ENCODE data around the gene TMEM151B. TPM values are rescaled to one million over a fixed set of nuclear protein-coding genes. Genes with fewer than 3 reads are reported as not detected.

TMEM151B gene
- total and polyA plus RNA-seq, 2 of the 13 experiments (the other 11 are each of a cell fraction or from before 2014, with no cell fraction given) = not detected

- peaks cover 45 to 71% of the 10 kb centered on the region in 2 experiments for H3K36me3 ChIP-seq (replicated peaks in 1 of 2; ENCODE audit: control insufficient read depth in 1 of 2, insufficient read depth in 2 of 2, low read length in 2 of 2)
- H3K9me3 ChIP-seq (ENCODE audit: low read length) = no peaks in the 10 kb centered on the region
- ChIA-PET CTCF (ENCODE audit: low intra/inter-chr PET ratio, low total read pairs) (no interaction called here), POLR2A (interaction anchor here (0.6 kb wide), 1 partner anchor 27 kb away, joined by 3 read pairs; no protein-coding TSS in a partner anchor)
- peaks cover 95% of the 10 kb centered on the region for H4K20me1 ChIP-seq (ENCODE audit: insufficient read depth, low read length)
- WGBS (ENCODE audit: low lambda C conversion rate) = 95% methylated on average over 14 of the region's 14 CpGs
- peaks cover 83% of the 10 kb centered on the region for H3K4me1 ChIP-seq (ENCODE audit: insufficient read depth, low read length)
- ATAC-seq = no peak
- no peaks in the 10 kb centered on the region; a peak in 1 of 5 replicates for H3K27me3 ChIP-seq (ENCODE audit: control insufficient read depth in 1 of 2, insufficient read depth in 2 of 2, low read length in 2 of 2)
- intact Hi-C loops (cut with micrococcal nuclease; ENCODE audit: unreplicated experiment) = loop anchor here (5.0 kb wide), 1 partner anchor 155 kb away; no protein-coding TSS in a partner anchor
- in situ Hi-C loops (cut with HindIII; ENCODE audit: extremely low pct_ligation_motif_present, low pct_unique_long_range_greater_than_20kb) = no loop called here
- H2AFZ ChIP-seq (ENCODE audit: low read length) = no peak overlapping the region
- no peak overlapping the region for H3K27ac ChIP-seq (ENCODE audit: extremely low read length, insufficient read depth, low read length)
- H3K79me2 ChIP-seq (ENCODE audit: insufficient read depth, low read length) = peaks cover 65% of the 10 kb centered on the region
- no peak overlapping the region for H3K9ac ChIP-seq (ENCODE audit: insufficient read depth, low read depth, low read length)
- H3K4me2 ChIP-seq (ENCODE audit: low read depth, low read length) = no peak overlapping the region
- no peak overlapping the region for H3K4me3 ChIP-seq (replicated peaks in 1 of 3; ENCODE audit: insufficient read depth in 1 of 3, low read depth in 2 of 3, low read length in 3 of 3)
- DNase-seq (ENCODE audit: low spot score) = no peak
- no peak for FAIRE-seq
- BruUV-seq (replicated peaks) = no TSS peak
- peak; percentile 37; the same call in 1 of the 2 replicates for TF ChIP-seq POLR2G (IDR thresholded peaks at IDR 0.05; ENCODE audit: low read depth, low read length)
- TF ChIP-seq CBFB (CRISPR knock-in tag; IDR thresholded peaks at IDR 0.05) = no peak
- no peak for TF ChIP-seq JUNB (CRISPR knock-in tag; IDR thresholded peaks at IDR 0.05; ENCODE audit: borderline replicate concordance)
- TF ChIP-seq ZNF124 (CRISPR knock-in tag; IDR thresholded peaks at IDR 0.05) = no peak
- TF ChIP-seq ZBTB33 (CRISPR knock-in tag; IDR thresholded peaks at IDR 0.05) = no peak
- TF ChIP-seq ZNF12 (CRISPR knock-in tag; IDR thresholded peaks at IDR 0.05) = no peak
- TF ChIP-seq ZSCAN9 (CRISPR knock-in tag; IDR thresholded peaks at IDR 0.05; ENCODE audit: borderline replicate concordance) = no peak
- TF ChIP-seq RBAK (CRISPR knock-in tag; IDR thresholded peaks at IDR 0.05) = no peak
- TF ChIP-seq, protein P1, sequence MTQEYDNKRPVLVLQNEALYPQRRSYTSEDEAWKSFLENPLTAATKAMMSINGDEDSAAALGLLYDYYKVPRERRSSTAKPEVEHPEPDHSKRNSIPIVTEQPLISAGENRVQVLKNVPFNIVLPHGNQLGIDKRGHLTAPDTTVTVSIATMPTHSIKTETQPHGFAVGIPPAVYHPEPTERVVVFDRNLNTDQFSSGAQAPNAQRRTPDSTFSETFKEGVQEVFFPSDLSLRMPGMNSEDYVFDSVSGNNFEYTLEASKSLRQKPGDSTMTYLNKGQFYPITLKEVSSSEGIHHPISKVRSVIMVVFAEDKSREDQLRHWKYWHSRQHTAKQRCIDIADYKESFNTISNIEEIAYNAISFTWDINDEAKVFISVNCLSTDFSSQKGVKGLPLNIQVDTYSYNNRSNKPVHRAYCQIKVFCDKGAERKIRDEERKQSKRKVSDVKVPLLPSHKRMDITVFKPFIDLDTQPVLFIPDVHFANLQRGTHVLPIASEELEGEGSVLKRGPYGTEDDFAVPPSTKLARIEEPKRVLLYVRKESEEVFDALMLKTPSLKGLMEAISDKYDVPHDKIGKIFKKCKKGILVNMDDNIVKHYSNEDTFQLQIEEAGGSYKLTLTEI (CRISPR knock-in tag; conservative IDR thresholded peaks at IDR 0.05) = no peak
- TF ChIP-seq ZNF143 (CRISPR knock-in tag; IDR thresholded peaks at IDR 0.05) = no peak
- TF ChIP-seq, protein P2, sequence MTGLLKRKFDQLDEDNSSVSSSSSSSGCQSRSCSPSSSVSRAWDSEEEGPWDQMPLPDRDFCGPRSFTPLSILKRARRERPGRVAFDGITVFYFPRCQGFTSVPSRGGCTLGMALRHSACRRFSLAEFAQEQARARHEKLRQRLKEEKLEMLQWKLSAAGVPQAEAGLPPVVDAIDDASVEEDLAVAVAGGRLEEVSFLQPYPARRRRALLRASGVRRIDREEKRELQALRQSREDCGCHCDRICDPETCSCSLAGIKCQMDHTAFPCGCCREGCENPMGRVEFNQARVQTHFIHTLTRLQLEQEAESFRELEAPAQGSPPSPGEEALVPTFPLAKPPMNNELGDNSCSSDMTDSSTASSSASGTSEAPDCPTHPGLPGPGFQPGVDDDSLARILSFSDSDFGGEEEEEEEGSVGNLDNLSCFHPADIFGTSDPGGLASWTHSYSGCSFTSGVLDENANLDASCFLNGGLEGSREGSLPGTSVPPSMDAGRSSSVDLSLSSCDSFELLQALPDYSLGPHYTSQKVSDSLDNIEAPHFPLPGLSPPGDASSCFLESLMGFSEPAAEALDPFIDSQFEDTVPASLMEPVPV (CRISPR knock-in tag; IDR thresholded peaks at IDR 0.05) = no peak
- TF ChIP-seq, protein P3, sequence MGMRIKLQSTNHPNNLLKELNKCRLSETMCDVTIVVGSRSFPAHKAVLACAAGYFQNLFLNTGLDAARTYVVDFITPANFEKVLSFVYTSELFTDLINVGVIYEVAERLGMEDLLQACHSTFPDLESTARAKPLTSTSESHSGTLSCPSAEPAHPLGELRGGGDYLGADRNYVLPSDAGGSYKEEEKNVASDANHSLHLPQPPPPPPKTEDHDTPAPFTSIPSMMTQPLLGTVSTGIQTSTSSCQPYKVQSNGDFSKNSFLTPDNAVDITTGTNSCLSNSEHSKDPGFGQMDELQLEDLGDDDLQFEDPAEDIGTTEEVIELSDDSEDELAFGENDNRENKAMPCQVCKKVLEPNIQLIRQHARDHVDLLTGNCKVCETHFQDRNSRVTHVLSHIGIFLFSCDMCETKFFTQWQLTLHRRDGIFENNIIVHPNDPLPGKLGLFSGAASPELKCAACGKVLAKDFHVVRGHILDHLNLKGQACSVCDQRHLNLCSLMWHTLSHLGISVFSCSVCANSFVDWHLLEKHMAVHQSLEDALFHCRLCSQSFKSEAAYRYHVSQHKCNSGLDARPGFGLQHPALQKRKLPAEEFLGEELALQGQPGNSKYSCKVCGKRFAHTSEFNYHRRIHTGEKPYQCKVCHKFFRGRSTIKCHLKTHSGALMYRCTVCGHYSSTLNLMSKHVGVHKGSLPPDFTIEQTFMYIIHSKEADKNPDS (CRISPR knock-in tag; IDR thresholded peaks at IDR 0.05) = no peak
- no peak for TF ChIP-seq ZNF292 (CRISPR knock-in tag; IDR thresholded peaks at IDR 0.05; ENCODE audit: borderline replicate concordance, low read depth)
- TF ChIP-seq EHMT2 (IDR thresholded peaks at IDR 0.05; ENCODE audit: borderline replicate concordance, low read depth, low read length) = no peak
- TF ChIP-seq ZNF441 (CRISPR knock-in tag; IDR thresholded peaks at IDR 0.05; ENCODE audit: borderline replicate concordance) = no peak
Measured at GRCh38 chr6:44251576-44252524, 18.4 kb upstream of the TMEM151B start.

All from HepG2 (cell line).